ENCODE data around the gene SLK. TPM values are rescaled to one million over a fixed set of nuclear protein-coding genes. Genes with fewer than 3 reads are reported as not detected.

SLK gene
- total RNA-seq, 1 donor from 2014 or later: 122 TPM

- H3K27ac Mint-ChIP-seq (ENCODE audit: unreplicated experiment): no peak overlapping the region
- peaks cover 6% of the 10 kb centered on the region for H3K36me3 Mint-ChIP-seq (ENCODE audit: unreplicated experiment)
- TF ChIP-seq, protein P1, sequence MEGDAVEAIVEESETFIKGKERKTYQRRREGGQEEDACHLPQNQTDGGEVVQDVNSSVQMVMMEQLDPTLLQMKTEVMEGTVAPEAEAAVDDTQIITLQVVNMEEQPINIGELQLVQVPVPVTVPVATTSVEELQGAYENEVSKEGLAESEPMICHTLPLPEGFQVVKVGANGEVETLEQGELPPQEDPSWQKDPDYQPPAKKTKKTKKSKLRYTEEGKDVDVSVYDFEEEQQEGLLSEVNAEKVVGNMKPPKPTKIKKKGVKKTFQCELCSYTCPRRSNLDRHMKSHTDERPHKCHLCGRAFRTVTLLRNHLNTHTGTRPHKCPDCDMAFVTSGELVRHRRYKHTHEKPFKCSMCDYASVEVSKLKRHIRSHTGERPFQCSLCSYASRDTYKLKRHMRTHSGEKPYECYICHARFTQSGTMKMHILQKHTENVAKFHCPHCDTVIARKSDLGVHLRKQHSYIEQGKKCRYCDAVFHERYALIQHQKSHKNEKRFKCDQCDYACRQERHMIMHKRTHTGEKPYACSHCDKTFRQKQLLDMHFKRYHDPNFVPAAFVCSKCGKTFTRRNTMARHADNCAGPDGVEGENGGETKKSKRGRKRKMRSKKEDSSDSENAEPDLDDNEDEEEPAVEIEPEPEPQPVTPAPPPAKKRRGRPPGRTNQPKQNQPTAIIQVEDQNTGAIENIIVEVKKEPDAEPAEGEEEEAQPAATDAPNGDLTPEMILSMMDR (IDR thresholded peaks at IDR 0.05; ENCODE audit: partially characterized antibody, unreplicated experiment): no peak
- no peaks in the 10 kb centered on the region for H3K9me3 Mint-ChIP-seq (ENCODE audit: unreplicated experiment)
- peaks cover 8% of the 10 kb centered on the region for H3K4me1 Mint-ChIP-seq (ENCODE audit: low read depth, unreplicated experiment)
- no peaks in the 10 kb centered on the region for H3K27me3 Mint-ChIP-seq (ENCODE audit: unreplicated experiment)
- DNase-seq: no peak
- no peak overlapping the region for H3K4me3 Mint-ChIP-seq (ENCODE audit: unreplicated experiment)
These were observed 17.2 kb upstream of the SLK start for GRCh38 chr10:103949728-103950127.

GRCh38 chr10:103951183-103951582, 15.8 kb upstream of the SLK start:
- Mint-ChIP-seq H3K27ac (ENCODE audit: unreplicated experiment) (no peak overlapping the region), H3K4me1 (ENCODE audit: low read depth, unreplicated experiment) (peaks cover 8% of the 10 kb centered on the region), H3K9me3 (ENCODE audit: unreplicated experiment) (peaks cover 2% of the 10 kb centered on the region), H3K4me3 (ENCODE audit: unreplicated experiment) (no peak overlapping the region), H3K27me3 (ENCODE audit: unreplicated experiment) (peaks cover 2% of the 10 kb centered on the region), H3K36me3 (ENCODE audit: unreplicated experiment) (peaks cover 14% of the 10 kb centered on the region)
- no peak for DNase-seq
- TF ChIP-seq, protein P1 (IDR thresholded peaks at IDR 0.05; ENCODE audit: partially characterized antibody, unreplicated experiment): no peak

GRCh38 chr10:103951942-103952341, 15.0 kb upstream of the SLK start:
- no peak overlapping the region for H3K27ac Mint-ChIP-seq (ENCODE audit: unreplicated experiment)

GRCh38 chr10:103954543-103954942, 12.4 kb upstream of the SLK start:
- TF ChIP-seq, protein P1 (IDR thresholded peaks at IDR 0.05; ENCODE audit: partially characterized antibody, unreplicated experiment): no peak

More at GRCh38 chr10:103951942-103952341, 15.0 kb upstream of the SLK start:
- peaks cover 14% of the 10 kb centered on the region for H3K36me3 Mint-ChIP-seq (ENCODE audit: unreplicated experiment)
- DNase-seq: no peak
- H3K27me3 Mint-ChIP-seq (ENCODE audit: unreplicated experiment): peaks cover 2% of the 10 kb centered on the region
- peaks cover 8% of the 10 kb centered on the region for H3K4me1 Mint-ChIP-seq (ENCODE audit: low read depth, unreplicated experiment)
- no peak overlapping the region for H3K4me3 Mint-ChIP-seq (ENCODE audit: unreplicated experiment)
- H3K9me3 Mint-ChIP-seq (ENCODE audit: unreplicated experiment): peaks cover 2% of the 10 kb centered on the region
- TF ChIP-seq, protein P1 (IDR thresholded peaks at IDR 0.05; ENCODE audit: partially characterized antibody, unreplicated experiment): no peak

GRCh38 chr10:103958996-103959395, 7.9 kb upstream of the SLK start:
- H3K4me3 Mint-ChIP-seq (ENCODE audit: unreplicated experiment): no peak overlapping the region
- H3K4me1 Mint-ChIP-seq (ENCODE audit: low read depth, unreplicated experiment): no peaks in the 10 kb centered on the region
- DNase-seq: no peak
- no peak overlapping the region for H3K27ac Mint-ChIP-seq (ENCODE audit: unreplicated experiment)
- H3K36me3 Mint-ChIP-seq (ENCODE audit: unreplicated experiment): peaks cover 14% of the 10 kb centered on the region
- H3K9me3 Mint-ChIP-seq (ENCODE audit: unreplicated experiment): peaks cover 2% of the 10 kb centered on the region
- peaks cover 2% of the 10 kb centered on the region for H3K27me3 Mint-ChIP-seq (ENCODE audit: unreplicated experiment)
- TF ChIP-seq, protein P1 (IDR thresholded peaks at IDR 0.05; ENCODE audit: partially characterized antibody, unreplicated experiment): no peak

More at GRCh38 chr10:103954543-103954942, 12.4 kb upstream of the SLK start:
- Mint-ChIP-seq H3K27ac (ENCODE audit: unreplicated experiment) (no peak overlapping the region), H3K27me3 (ENCODE audit: unreplicated experiment) (peaks cover 2% of the 10 kb centered on the region), H3K36me3 (ENCODE audit: unreplicated experiment) (peaks cover 14% of the 10 kb centered on the region), H3K4me3 (ENCODE audit: unreplicated experiment) (no peak overlapping the region), H3K9me3 (ENCODE audit: unreplicated experiment) (peaks cover 2% of the 10 kb centered on the region), H3K4me1 (ENCODE audit: low read depth, unreplicated experiment) (no peaks in the 10 kb centered on the region)
- DNase-seq: no peak

All from glutamatergic neuron (in vitro differentiated cells).